Stimulated activated CD4-positive, alpha-beta T cell treated with anti-CD3 and anti-CD28 coated beads, Interleukin-4, amount 100 ng/mL, for 4 hours (primary cell): ENCODE data around the gene ADAMTSL1.

Source experiments
- DNase-seq, 2 experiments: peaks; one replicate each; pipeline ENCODE4 v3.0.0-alpha.2; 2020

ADAMTSL1 gene

DNA sequence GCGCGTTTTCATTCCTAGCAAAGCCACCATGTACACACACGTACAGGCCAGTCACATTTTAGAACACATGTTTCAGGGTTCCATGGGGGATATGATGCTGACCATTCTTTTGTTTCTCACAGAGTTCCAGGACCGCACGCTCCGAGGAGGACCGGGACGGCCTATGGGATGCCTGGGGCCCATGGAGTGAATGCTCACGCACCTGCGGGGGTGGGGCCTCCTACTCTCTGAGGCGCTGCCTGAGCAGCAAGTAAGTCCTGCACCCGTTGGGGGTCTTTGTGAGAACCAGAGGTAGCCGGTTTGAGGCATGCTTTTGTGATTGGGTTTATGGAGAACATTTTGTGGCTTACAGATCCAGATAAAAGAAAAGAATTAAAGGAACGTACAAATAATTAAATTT lies 30.8 kb downstream of the ADAMTSL1 start:
- no peak for DNase-seq

- no peak for DNase-seq
These were observed 33.2 kb downstream of the ADAMTSL1 start for GRCh38 chr9:18507151-18507550.

DNA sequence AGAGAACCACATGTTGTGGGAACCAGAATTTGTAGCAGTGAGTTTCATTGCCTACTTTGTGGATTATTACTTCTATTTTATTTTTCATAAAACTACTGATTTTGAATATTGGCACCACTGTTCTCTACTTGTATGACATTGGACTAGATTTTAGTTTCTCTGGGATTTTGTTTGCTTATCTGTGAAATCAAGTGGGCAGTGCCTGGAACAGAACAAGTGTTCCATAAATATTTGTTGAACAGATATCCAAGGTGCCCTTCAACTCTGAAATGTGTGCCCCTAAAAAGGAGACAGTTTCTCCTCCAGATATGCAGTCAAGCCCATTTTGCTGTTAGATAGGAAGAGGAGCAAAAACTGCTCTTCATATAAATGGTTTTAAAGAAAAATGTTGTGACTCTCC lies 42.6 kb downstream of the ADAMTSL1 start:
- no peak for DNase-seq

- DNase-seq: no peak
These were observed 43.0 kb downstream of the ADAMTSL1 start for GRCh38 chr9:18516965-18517364.

DNA sequence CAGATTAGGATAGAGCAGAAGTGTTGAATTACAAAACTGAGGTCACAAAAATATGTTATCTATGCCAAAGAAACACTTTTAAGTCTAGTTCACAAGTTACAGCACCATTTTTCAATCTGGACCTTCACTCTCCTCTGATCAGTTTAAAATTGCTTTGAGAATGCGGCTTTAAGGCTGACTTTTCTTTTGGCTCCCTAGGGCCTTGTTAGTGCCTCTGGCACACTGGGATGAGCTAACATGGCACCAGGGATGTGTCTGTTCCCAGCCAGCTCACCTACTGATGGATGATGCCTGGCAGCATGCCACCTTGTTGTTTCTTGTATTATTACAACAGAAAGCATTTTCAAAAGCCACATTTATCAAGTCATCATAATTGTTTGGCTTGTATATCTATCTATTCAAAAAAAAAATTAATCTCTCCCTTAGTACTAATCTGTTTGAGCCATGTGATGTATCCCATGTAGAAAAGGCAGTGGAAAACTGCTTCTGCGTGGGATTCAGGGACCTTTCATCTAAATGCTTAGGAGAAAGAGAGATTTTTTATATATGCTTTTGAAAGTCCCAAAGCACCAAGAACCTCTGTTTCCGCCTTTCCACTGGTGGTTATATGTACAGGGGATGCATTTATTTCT lies 46.6 kb downstream of the ADAMTSL1 start:
- no peak for DNase-seq

GRCh38 chr9:18526685-18527084 lies 52.7 kb downstream of the ADAMTSL1 start:
- no peak for DNase-seq

DNA sequence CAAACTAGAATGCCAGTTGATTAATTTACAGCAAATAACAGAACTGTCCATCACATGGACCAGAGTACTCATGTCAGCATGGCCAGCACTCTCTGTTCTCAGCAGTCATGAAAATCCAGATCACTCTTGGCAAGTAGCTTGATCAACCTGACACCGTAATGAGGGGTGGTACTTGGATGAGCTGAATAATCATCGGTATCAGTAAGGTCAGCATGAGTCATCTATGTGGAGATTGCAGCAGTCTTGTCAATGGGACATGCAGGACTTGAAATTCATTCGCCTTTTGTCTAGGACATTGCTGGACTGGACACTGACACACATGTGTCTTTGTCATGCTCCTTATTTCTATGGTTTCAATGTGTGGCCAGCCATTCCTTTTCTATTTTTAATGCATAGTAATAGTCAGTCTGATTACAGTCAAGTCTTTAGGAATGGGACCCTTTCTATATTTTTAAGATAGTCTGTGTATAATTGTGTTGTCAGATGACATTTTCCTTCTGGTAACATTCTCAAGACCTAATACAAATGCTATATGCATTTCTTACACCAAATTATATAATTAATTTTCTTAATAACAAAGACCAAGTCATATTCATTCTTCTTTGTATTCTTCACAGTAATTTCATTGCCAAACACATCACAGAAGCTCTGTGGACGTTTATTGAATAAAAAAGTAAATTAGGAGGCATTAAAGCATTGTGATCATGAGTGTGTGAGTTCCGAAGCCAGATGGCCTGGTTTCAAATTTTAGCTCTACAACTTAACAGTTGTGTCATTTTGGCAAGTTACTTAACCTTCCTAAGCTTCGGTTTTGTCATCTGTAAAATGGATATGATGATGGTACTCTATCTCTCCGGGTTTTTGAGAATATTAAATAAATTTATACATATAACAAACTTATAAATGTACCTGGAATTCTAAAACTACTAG lies 57.4 kb downstream of the ADAMTSL1 start:
- DNase-seq: no peak

DNA sequence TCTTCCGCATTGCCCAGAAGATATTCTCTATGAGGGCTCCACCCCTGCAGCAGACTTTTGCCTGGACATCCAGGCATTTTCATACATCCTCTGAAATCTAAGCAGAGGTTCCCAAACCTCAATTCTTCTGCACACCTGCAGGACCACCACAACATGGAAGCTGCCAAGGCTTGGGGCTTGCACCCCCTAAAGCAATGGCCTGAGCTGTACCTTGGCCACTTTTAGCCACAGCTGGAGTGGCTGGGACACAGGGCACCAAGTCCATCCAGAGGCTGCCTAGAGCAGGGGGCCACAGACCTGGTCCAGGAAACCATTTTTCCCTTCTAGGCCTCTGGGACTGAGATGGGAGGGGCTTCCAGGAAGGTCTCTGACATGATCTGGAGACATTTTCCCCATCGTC lies 60.7 kb downstream of the ADAMTSL1 start:
- no peak for DNase-seq

- no peak for DNase-seq
These were observed 62.6 kb downstream of the ADAMTSL1 start for GRCh38 chr9:18536554-18536953.

DNA sequence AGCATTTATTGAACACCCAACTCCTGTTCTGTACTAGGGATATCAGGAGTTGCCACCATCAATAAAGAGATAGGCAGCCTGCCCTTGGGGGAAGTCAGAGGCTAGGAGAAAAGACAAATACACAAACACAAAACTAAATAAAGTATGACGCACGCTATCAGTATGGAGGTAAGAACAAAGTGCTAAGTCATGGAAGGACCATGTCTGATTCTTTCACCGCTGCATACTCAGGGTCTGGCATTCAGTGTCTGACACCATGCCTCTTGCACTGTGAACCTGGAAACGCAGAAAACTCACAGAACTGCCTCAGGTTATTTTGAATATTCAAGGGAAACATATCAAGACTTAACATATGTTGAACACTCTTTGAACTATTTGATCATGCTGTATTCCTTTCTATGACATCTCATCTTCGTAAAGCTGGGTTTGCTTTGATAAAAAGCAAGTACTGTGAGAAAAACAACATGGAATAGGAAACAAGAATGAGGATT lies 65.3 kb downstream of the ADAMTSL1 start:
- no peak for DNase-seq

GRCh38 chr9:18542837-18543405 lies 69.0 kb downstream of the ADAMTSL1 start:
- DNase-seq: no peak

- no peak for DNase-seq
These were observed 69.6 kb downstream of the ADAMTSL1 start for GRCh38 chr9:18543406-18544192.

DNA sequence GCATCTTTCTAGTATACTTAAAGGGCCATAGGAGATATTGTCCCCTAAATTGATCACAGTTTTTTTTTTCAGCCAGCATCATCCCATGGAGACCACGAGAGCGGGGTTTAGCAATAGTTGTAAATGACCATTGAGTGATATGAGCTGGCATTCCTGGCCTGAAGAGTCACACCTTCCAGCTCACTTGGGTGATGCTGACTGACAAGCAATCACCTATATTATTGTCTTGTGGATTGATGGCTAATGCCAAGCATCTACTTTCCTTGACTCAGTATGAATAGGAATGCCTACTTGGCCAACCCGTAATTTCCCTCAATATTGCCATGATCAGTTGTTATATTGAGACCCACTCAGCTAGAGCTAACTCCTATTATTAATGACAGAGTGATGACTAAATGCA lies 70.5 kb downstream of the ADAMTSL1 start:
- no peak for DNase-seq

GRCh38 chr9:18545636-18546360 lies 71.8 kb downstream of the ADAMTSL1 start:
- no peak for DNase-seq

- DNase-seq: no peak
These were observed 74.5 kb downstream of the ADAMTSL1 start for GRCh38 chr9:18548456-18548855.

GRCh38 chr9:18549772-18550171 lies 75.8 kb downstream of the ADAMTSL1 start:
- no peak for DNase-seq

DNA sequence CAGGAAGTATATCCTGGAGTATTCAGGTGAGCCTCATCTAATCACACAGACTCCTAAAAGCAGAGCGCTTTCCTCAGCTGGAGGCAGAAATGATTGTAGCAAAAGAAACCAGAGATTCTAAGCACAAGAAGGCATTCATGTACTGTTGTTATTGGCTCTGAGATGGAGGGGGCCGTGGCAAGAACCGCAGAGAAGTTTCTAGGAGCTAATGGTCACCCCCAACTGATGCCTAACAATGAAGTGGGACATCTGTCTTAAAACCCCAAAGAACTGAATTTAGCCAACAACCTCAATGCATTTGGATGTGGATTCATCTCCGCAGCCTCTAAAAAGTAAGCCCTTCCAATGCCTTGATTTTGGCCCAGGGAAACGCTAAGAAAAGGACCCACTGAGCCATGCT lies 76.3 kb downstream of the ADAMTSL1 start:
- DNase-seq: no peak

- DNase-seq: no peak
These were observed 80.3 kb downstream of the ADAMTSL1 start for GRCh38 chr9:18554244-18554643.

GRCh38 chr9:18555105-18555883 lies 81.3 kb downstream of the ADAMTSL1 start:
- DNase-seq: no peak

DNA sequence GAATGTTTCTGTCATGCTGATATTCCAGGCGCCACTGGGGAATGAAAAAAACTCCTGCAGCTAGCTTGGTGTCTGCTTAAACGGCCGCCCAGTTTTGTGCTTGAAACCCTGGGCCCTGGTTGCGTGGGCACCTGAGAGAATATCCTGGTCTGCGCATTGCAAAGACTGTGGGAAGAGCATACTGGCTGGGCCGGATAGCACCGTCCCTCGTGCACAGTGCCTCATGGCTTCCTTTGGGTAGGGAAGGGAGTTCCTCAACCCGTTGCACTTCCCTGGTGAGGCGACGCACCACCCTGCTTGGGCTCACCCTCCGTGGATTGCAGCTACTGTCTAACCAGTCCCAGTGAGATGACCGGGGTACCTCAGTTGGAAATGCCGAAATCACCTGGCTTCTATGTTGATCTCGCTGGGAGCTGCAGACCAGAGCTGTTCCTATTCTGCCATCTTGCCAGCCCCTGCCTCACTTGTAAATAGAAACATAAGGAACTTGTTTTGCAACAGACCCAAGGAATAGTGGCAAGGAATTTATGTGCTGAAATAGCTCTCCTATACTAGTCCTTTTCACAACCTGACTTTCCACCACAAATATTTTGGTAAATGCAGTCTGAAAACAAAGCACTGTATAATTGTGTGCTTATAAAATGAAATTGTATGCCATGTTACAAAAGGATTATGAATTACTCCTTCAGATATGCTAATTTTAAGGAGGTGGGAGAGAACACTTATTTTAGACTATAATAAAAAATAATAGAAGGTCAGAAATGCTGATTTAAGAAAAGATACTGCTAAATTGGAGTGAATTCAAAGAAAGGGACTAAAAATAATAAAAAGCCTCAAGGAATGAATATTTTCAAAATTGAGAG lies 90.3 kb downstream of the ADAMTSL1 start:
- DNase-seq: no peak
